ENCODE results near the gene KRTAP12-3. TPM values are rescaled to one million over a fixed set of nuclear protein-coding genes. Genes with fewer than 3 reads are reported as not detected.
A peak's percentile ranks its signal among the peaks of the same experiment; 100 is the strongest.

Gene KRTAP12-3
- total RNA-seq, 1 donor from 2014 or later = not detected

GRCh38 chr21:44615911-44616590 lies 41.7 kb upstream of the KRTAP12-3 start:
- no peak overlapping the region for H3K27ac ChIP-seq (replicated peaks)
- TF ChIP-seq CTCF (IDR thresholded peaks at IDR 0.05; ENCODE audit: borderline replicate concordance) = no peak
- peaks cover 35% of the 10 kb centered on the region for H3K27me3 ChIP-seq (ENCODE audit: low read depth)
- no peak for DNase-seq
- no peaks in the 10 kb centered on the region for H3K4me1 ChIP-seq
- intact Hi-C loops (cut with micrococcal nuclease) = no loop called here
- H3K9me3 ChIP-seq (replicated peaks) = peaks cover 15% of the 10 kb centered on the region
- H3K36me3 ChIP-seq = no peaks in the 10 kb centered on the region
- H3K4me3 ChIP-seq = no peak overlapping the region

- peaks cover 10% of the 10 kb centered on the region for H3K9me3 ChIP-seq (replicated peaks)
- H3K4me3 ChIP-seq = no peak overlapping the region
- no peak overlapping the region for H3K27ac ChIP-seq (replicated peaks)
- no peaks in the 10 kb centered on the region for H3K4me1 ChIP-seq
- no peak for DNase-seq
- peaks cover 35% of the 10 kb centered on the region for H3K27me3 ChIP-seq (ENCODE audit: low read depth)
- intact Hi-C loops (cut with micrococcal nuclease) = no loop called here
- no peaks in the 10 kb centered on the region for H3K36me3 ChIP-seq
- TF ChIP-seq CTCF (IDR thresholded peaks at IDR 0.05; ENCODE audit: borderline replicate concordance) = no peak
Measured at GRCh38 chr21:44616591-44616926, 41.2 kb upstream of the KRTAP12-3 start.

DNA sequence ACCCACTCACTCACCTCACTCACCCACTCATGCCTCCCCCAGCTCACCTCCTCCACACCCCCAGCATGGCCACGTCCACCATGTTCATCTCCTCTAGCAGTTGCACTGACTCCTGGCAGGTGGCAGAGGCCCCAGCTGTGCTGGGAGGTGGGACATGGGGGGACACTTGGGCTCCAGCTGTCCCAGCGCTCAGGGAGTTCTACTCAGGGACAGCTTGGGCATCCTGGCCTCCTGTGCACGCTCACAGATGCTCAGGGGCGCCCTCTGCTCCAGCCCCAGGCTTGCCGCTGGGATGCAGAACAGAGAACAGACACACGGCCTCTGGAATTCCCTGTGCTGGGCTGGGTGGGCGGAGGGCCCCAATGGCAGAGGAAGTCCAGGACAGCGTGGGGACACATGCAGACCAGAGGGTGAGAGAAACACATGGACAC lies 40.6 kb upstream of the KRTAP12-3 start:
- no peaks in the 10 kb centered on the region for H3K4me1 ChIP-seq
- no peaks in the 10 kb centered on the region for H3K36me3 ChIP-seq
- DNase-seq = no peak
- H3K27ac ChIP-seq (replicated peaks) = no peak overlapping the region
- peaks cover 35% of the 10 kb centered on the region for H3K27me3 ChIP-seq (ENCODE audit: low read depth)
- no peak overlapping the region for H3K4me3 ChIP-seq
- TF ChIP-seq CTCF (IDR thresholded peaks at IDR 0.05; ENCODE audit: borderline replicate concordance) = no peak
- intact Hi-C loops (cut with micrococcal nuclease) = no loop called here
- H3K9me3 ChIP-seq (replicated peaks) = peaks cover 6% of the 10 kb centered on the region

DNA sequence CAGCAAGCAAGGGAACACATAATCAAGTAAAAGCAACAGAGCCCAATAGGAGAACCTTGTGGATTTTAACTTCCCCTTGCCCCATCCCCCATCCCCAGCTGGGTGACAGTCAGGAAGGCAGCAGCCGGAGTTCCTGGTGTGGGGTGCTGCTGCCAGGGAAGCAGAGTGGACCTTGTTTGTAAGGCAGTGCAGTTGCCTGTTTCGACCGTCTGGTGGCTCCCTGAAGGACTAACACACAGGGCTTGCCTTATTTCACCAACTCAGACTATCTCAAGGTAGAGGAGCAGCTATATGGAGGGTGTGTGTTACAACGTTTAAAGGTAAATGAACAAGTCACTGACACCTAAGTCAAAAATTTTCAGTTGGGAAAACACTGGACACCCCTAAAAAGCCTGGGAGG lies 39.2 kb upstream of the KRTAP12-3 start:
- DNase-seq = peak; percentile 49
- Histone ChIP-seq H3K4me1 (no peaks in the 10 kb centered on the region), H3K27ac (replicated peaks) (no peak overlapping the region), H3K36me3 (no peaks in the 10 kb centered on the region), H3K27me3 (ENCODE audit: low read depth) (peaks cover 23% of the 10 kb centered on the region), H3K4me3 (no peak overlapping the region), H3K9me3 (replicated peaks) (peaks cover 14% of the 10 kb centered on the region)
- intact Hi-C loops (cut with micrococcal nuclease) = no loop called here
- peak; percentile 63 for TF ChIP-seq CTCF (IDR thresholded peaks at IDR 0.05; ENCODE audit: borderline replicate concordance)

DNA sequence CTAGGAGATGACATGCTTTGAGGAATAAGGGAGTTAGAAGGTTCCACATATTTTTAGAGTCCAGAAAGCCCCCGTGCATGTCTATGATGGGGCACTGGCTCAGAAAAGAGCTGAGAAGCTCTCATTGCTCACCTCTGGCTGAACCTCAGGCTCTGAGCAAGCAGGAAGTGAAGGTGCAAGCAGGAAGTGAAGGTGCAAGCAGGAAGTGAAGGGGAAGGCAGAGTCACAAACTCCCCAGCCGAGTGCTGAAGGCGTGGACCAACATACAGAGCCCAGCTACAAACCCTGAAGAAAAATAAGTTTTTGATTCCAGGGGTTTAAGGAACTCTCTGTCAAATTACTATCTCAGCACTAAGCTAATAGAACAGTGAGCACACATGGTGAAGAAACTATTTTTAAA lies 38.8 kb upstream of the KRTAP12-3 start:
- intact Hi-C loops (cut with micrococcal nuclease) = no loop called here
- peaks cover 19% of the 10 kb centered on the region for H3K27me3 ChIP-seq (ENCODE audit: low read depth)
- peaks cover 18% of the 10 kb centered on the region for H3K9me3 ChIP-seq (replicated peaks)
- no peaks in the 10 kb centered on the region for H3K4me1 ChIP-seq
- DNase-seq = no peak
- no peak overlapping the region for H3K4me3 ChIP-seq
- H3K36me3 ChIP-seq = no peaks in the 10 kb centered on the region
- no peak for TF ChIP-seq CTCF (IDR thresholded peaks at IDR 0.05; ENCODE audit: borderline replicate concordance)
- no peak overlapping the region for H3K27ac ChIP-seq (replicated peaks)
